HCEC 1CT (cell line): ENCODE data around the gene PLET1.
"Not testable (repeated sequence)": the region's sequence is repeated elsewhere in the genome, so short reads cannot be mapped to it uniquely, and the experiment has no call there.

Experiments
- DNase-seq: peaks from one replicate; pipeline ENCODE4 v3.0.0-alpha.2; 2017

Gene PLET1

GRCh38 chr11:112206071-112206470, 54.6 kb downstream of the PLET1 start:
- no peak for DNase-seq

- DNase-seq, result no peak
Observed at GRCh38 chr11:112200252-112200651, 60.4 kb downstream of the PLET1 start.

- DNase-seq, result not testable (repeated sequence)
Observed at GRCh38 chr11:112199101-112199500, 61.6 kb downstream of the PLET1 start.
